ENCODE data around the gene GFER.
"Not testable (repeated sequence)": the region's sequence is repeated elsewhere in the genome, so short reads cannot be mapped to it uniquely, and the experiment has no call there.

Gene GFER

DNA sequence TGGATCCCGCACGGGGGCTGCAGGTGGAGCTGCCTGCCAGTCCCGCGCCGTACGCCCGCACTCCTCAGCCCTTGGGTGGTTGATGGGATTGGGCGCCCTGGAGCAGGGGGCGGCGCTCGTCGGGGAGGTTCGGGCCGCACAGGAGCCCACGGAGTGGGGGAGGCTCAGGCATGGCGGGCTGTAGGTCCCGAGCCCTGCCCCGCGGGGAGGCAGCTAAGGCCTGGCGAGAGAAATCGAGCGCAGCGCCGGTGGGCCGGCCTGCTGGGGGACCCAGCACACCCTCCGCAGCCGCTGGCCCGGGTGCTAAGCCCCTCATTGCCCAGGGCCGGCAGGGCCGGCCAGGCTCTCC is 25.9 kb upstream of the GFER start:
- not testable (repeated sequence) for DNase-seq

DNA sequence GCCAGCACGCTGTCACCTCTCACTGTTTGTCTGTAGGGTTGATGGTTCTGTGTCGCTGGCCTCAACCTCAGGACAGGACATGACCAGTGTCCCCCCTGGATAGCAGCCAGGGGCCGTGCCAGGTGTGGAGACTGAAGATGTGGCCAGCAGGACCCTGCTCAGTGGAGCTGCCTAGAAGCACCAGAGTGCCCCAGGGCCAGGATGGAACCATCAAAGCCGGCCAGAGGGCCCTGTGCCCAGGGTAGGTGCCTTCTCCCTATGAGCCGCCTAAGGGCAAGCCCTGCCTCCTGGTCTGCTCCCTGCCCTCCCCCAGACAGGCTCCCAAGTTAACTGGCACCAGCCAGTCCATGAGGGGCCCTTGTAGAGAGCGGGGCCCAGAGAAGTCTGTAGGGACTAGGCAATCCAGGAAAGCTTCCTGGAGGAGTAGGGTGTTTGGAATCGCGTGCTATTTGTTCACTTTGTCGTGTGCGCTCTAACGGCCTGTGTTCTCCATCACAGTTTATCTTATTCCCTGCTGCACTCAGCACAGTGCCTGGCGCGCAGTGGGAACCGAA is 25.2 kb upstream of the GFER start:
- no peak for DNase-seq

- peak; percentile 86 to 95 for DNase-seq
Measured at GRCh38 chr16:1959269-1960039, 24.5 kb upstream of the GFER start, which contains the start of gene NDUFB10. Gene NDUFB10 (plus strand): TSS chr16:1959538. CDS start chr16:1959625, 87 bp downstream.

- no peak for DNase-seq
Measured at GRCh38 chr16:1960665-1961630, 23.0 kb upstream of the GFER start.

- DNase-seq = no peak
Measured at GRCh38 chr16:1961651-1962067, 22.3 kb upstream of the GFER start.

DNA sequence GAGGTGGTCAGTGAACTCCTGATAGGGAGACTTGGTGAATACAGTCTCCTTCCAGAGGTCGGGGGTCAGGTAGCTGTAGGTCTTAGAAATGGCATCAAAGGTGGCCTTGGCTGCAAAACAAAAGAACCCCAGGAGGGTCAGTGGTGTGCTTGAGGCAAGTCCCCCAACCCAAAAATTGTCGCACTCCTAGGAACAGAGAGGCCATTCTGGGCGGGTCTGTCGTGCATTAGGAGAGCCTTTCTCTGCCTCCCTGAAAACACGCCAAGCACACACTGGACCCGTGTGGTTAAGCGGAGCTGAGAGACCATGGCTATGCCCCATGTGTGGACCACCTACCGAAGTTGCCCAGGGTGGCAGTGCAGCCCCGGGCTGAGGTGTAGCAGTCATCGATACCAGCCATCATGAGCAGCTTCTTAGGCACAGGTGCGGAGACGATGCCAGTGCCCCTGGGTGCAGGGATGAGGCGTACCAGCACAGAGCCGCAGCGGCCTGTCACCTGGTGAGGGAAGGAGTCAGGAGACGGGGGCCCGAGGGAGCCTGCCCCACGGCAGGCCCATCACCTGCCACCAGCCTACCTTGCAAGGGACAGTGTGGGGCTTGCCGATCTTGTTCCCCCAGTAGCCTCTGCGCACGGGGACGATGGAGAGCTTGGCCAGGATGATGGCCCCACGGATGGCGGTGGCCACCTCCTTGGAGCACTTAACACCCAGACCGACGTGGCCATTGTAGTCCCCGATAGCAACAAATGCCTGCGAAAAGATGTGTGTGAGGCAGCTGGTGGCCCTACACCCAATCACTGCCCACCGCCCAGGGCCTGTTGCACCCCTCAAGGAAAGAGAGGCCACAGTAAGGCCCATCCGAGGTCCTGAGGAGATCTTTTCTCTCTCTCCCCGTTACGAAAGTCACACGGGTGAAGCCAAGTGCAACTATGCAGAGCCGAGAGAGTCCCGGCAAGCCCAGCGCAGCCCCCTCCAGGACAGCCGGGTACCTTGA is 21.5 kb upstream of the GFER start:
- not testable (repeated sequence) for DNase-seq

GRCh38 chr16:1963806-1964505 is 20.0 kb upstream of the GFER start:
- DNase-seq = peak; percentile 17 to 44

GRCh38 chr16:1964506-1965395 is 19.2 kb upstream of the GFER start, which contains the start of gene RPS2:
Gene RPS2 (minus strand): TSS chr16:1964826. CDS start chr16:1964625, 201 bp downstream.
- DNase-seq = peak; percentile 98 to 100

GRCh38 chr16:1965396-1966001 is 18.5 kb upstream of the GFER start:
- DNase-seq = no peak

DNA sequence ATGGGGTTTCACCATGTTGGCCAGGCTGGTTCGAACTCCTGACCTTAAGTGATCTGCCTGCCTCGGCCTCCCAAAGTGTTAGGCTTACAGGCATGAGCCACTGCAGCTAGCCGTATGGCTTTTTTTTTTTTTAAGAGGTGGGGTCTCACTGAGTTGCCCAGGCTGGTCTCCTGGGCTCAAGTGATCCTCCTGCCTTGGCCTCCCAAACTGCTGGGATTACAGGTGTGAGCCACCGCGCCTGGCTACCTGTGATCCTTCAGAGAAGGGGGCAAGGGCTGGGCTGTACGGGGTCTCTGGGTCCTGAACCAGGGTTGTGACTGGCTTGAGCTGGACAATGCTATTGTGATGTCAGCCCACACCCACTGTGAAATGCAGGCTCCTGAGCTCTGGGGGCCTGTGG is 17.5 kb upstream of the GFER start, which contains the start of gene RNF151:
Gene RNF151, plus strand, starts transcription at position 397 of the 400 bp plus-strand sequence. CDS start 26 bp downstream, outside the sequence.
- no peak for DNase-seq

GRCh38 chr16:1968146-1968953 is 15.6 kb upstream of the GFER start:
- DNase-seq = peak in 1 of 2 donors; percentile 38

GRCh38 chr16:1971796-1972489 is 12.1 kb upstream of the GFER start, which contains the start of gene TBL3:
Gene TBL3 (plus strand): TSS chr16:1972053. CDS start chr16:1972165, 112 bp downstream.
- peak; percentile 85 to 96 for DNase-seq

- peak; percentile 22 to 56 for DNase-seq
Measured at GRCh38 chr16:1972490-1972877, 11.5 kb upstream of the GFER start.

GRCh38 chr16:1973461-1974156 is 10.4 kb upstream of the GFER start:
- no peak for DNase-seq

- DNase-seq = no peak
Measured at GRCh38 chr16:1974157-1975070, 9.6 kb upstream of the GFER start.

Data from inflammatory macrophage treated with lipopolysaccharide for 1 hour (primary cell).